HepG2 (cell line): ENCODE data around the gene DCUN1D2. TPM values are rescaled to one million over a fixed set of nuclear protein-coding genes. Genes with fewer than 3 reads are reported as not detected.
A peak's percentile ranks its signal among the peaks of the same experiment; 100 is the strongest.

Experiments
- HOXA7 ChIP-seq: sonication (generic); formaldehyde crosslinking; IDR thresholded peaks from 2 replicates; pipeline ENCODE4 v1.8.1; 2022; ENCODE audit warnings: mild to moderate bottlenecking, missing genetic modification reagents, moderate library complexity
- KDM2A ChIP-seq: sonication (generic); formaldehyde crosslinking; IDR thresholded peaks from 2 replicates; pipeline ENCODE4 v1.4.0; 2020; ENCODE audit warnings: low read depth, missing genetic modification reagents, borderline replicate concordance
- LRRFIP1 ChIP-seq: sonication (generic); formaldehyde crosslinking; conservative IDR thresholded peaks from 2 replicates; pipeline ENCODE4 v1.4.0; 2020; ENCODE audit warnings: missing genetic modification reagents
- MXD1 ChIP-seq: sonication (generic); formaldehyde crosslinking; IDR thresholded peaks from 2 replicates; pipeline ENCODE4 v1.4.0; 2020; ENCODE audit warnings: mild to moderate bottlenecking, missing genetic modification reagents
- NAIF1 ChIP-seq: sonication (generic); formaldehyde crosslinking; IDR thresholded peaks from 2 replicates; pipeline ENCODE4 v1.5.0; 2020; ENCODE audit warnings: mild to moderate bottlenecking, missing genetic modification reagents, borderline replicate concordance
- NCOR1 ChIP-seq: fragments of 200-600 bp; sonication (generic); IDR thresholded peaks from 2 replicates; pipeline ENCODE4 v1.7.0; 2017; ENCODE audit warnings: antibody characterized with exemption, low read length, borderline replicate concordance
- NFATC3 ChIP-seq: sonication (generic); formaldehyde crosslinking; IDR thresholded peaks from 2 replicates; pipeline ENCODE4 v1.5.1; 2020; ENCODE audit warnings: mild to moderate bottlenecking, missing genetic modification reagents
- NR2F1 ChIP-seq, 2 experiments: fragments of 450-650 bp in 1 of 2; formaldehyde crosslinking in 1 of 2; IDR thresholded peaks; 2 replicates each; pipeline versions ENCODE4 v1.5.0 to v1.6.1; 2016 to 2020; ENCODE audit warnings: mild to moderate bottlenecking in 1 of 2, missing compliant biosample characterization in 1 of 2, missing genetic modification reagents in 1 of 2, moderate library complexity in 1 of 2
- NR3C1 ChIP-seq: sonication (generic); formaldehyde crosslinking; IDR thresholded peaks from 2 replicates; pipeline ENCODE4 v1.4.0; 2020; ENCODE audit warnings: missing genetic modification reagents
- SKIL ChIP-seq: sonication (generic); formaldehyde crosslinking; IDR thresholded peaks from 2 replicates; pipeline ENCODE4 v1.8.0; 2022; ENCODE audit warnings: missing genetic modification reagents, mild to moderate bottlenecking, moderate library complexity, borderline replicate concordance
- TOPORS ChIP-seq: sonication (generic); formaldehyde crosslinking; IDR thresholded peaks from 2 replicates; pipeline ENCODE4 v1.8.0; 2023; ENCODE audit warnings: mild to moderate bottlenecking, missing genetic modification reagents
- TRIM24 ChIP-seq: sonication (generic); formaldehyde crosslinking; IDR thresholded peaks from 2 replicates; pipeline ENCODE4 v1.8.0; 2022; ENCODE audit warnings: mild to moderate bottlenecking, missing genetic modification reagents
- ZNF329 ChIP-seq: sonication (generic); formaldehyde crosslinking; IDR thresholded peaks from 2 replicates; pipeline ENCODE4 v1.9.0; 2021; ENCODE audit warnings: low read depth, mild to moderate bottlenecking, missing genetic modification reagents
- ZNF414 ChIP-seq: sonication (generic); formaldehyde crosslinking; IDR thresholded peaks from 2 replicates; pipeline ENCODE4 v1.5.0; 2020; ENCODE audit warnings: missing genetic modification reagents
- ZNF430 ChIP-seq: sonication (generic); formaldehyde crosslinking; IDR thresholded peaks from 2 replicates; pipeline ENCODE4 v1.9.0; 2021; ENCODE audit warnings: mild to moderate bottlenecking, missing genetic modification reagents
- ZNF501 ChIP-seq: sonication (generic); formaldehyde crosslinking; IDR thresholded peaks from 2 replicates; pipeline ENCODE4 v1.5.1; 2020; ENCODE audit warnings: mild to moderate bottlenecking, moderate library complexity, missing genetic modification reagents
- ZNF546 ChIP-seq: sonication (generic); formaldehyde crosslinking; conservative IDR thresholded peaks from 2 replicates; pipeline ENCODE4 v1.8.1; 2023; ENCODE audit warnings: mild to moderate bottlenecking, missing genetic modification reagents
- ZNF609 ChIP-seq: sonication (generic); formaldehyde crosslinking; IDR thresholded peaks from 2 replicates; pipeline ENCODE4 v1.4.0; 2020; ENCODE audit warnings: mild to moderate bottlenecking, missing genetic modification reagents, borderline replicate concordance
- ZNF644 ChIP-seq: IDR thresholded peaks from 2 replicates; pipeline ENCODE4 v1.6.1; 2016; ENCODE audit warnings: low read depth
- polyA plus RNA-seq, 8 experiments: library from polyadenylated mRNA; depleted of rRNA in 3 of 8; stranded (reverse) in 7 of 8; unstranded in 1 of 8; fragments of >200 nt; fragmentation: Illumina TruSeq in 4 of 8; extraction: Trizol in 4 of 8; gene quantifications; 2 replicates each; pipeline versions ENCODE4 v1.2.1 to v1.2.3, GENCODE V29; 2011 to 2016; ENCODE audit warnings: low read depth in 4 of 8, missing spikeins in 1 of 8, mixed read lengths in 1 of 8; ENCODE audit not compliant: insufficient read depth in 1 of 8
- total RNA-seq, 5 experiments: library from RNA; depleted of rRNA; stranded (reverse); fragments of >200 nt; fragmentation: Illumina TruSeq; extraction: Trizol; gene quantifications; 2 replicates each; pipeline ENCODE4 v1.2.3, GENCODE V29; 2016; ENCODE audit warnings: low read depth in 1 of 5

Gene DCUN1D2
- total and polyA plus RNA-seq, 2 of the 13 experiments (the other 11 are each of a cell fraction or from before 2014, with no cell fraction given): 9.1 to 9.6 TPM

GRCh38 chr13:113437408-113438010, 53.0 kb downstream of the DCUN1D2 start (continued):
- TF ChIP-seq LRRFIP1 (CRISPR knock-in tag) (no peak), TRIM24 (no peak), NFATC3 (CRISPR knock-in tag) (0 out of 2 replicates have a peak, but pooled peaks have one; percentile 38), SKIL (CRISPR knock-in tag) (no peak), TOPORS (CRISPR knock-in tag) (no peak), HOXA7 (CRISPR knock-in tag) (no peak), ZNF329 (CRISPR knock-in tag) (no peak), ZNF644 (no peak), NAIF1 (CRISPR knock-in tag) (peak; percentile 61; the same call in 1 of the 2 replicates), NR3C1 (CRISPR knock-in tag) (no peak), ZNF546 (CRISPR knock-in tag) (no peak), ZNF430 (CRISPR knock-in tag) (peak; percentile 60; the same call in 1 of the 2 replicates), NR2F1 (CRISPR knock-in tag; IDR thresholded peaks at IDR 0.05) (no peak), MXD1 (CRISPR knock-in tag) (no peak), ZNF414 (CRISPR knock-in tag) (no peak), ZNF501 (peak; percentile 62), NCOR1 (no peak), KDM2A (CRISPR knock-in tag) (peak; percentile 35; the same call in 1 of the 2 replicates), ZNF609 (CRISPR knock-in tag) (no peak)
